HG03575 (cell line): Measurements from ENCODE around the gene RAB3IL1.
"Not testable (repeated sequence)": the region's sequence is repeated elsewhere in the genome, so short reads cannot be mapped to it uniquely, and the experiment has no call there.

Experiments
- ATAC-seq: cut with Tn5 transposase; IDR thresholded peaks from one replicate; pipeline ENCODE4 v1.9.1; 2021; ENCODE audit not compliant: unreplicated experiment, insufficient number of reproducible peaks, low FRiP score; ENCODE audit errors: extremely low read depth

RAB3IL1 gene

GRCh38 chr11:61917334-61918109 is at the start of gene RAB3IL1:
RAB3IL1 (minus strand) TSS chr11:61917566; CDS start chr11:61917367, 199 bp downstream.
- ATAC-seq: no peak

GRCh38 chr11:61966734-61967115 is 49.4 kb upstream of the RAB3IL1 start:
- no peak for ATAC-seq

- ATAC-seq: not testable (repeated sequence)
Observed at GRCh38 chr11:61964666-61965271, 47.4 kb upstream of the RAB3IL1 start.

GRCh38 chr11:61964058-61964665 is 46.8 kb upstream of the RAB3IL1 start:
- no peak for ATAC-seq

- no peak for ATAC-seq
Observed at GRCh38 chr11:61963282-61964057, 46.1 kb upstream of the RAB3IL1 start.

GRCh38 chr11:61963016-61963281 is 45.6 kb upstream of the RAB3IL1 start:
- no peak for ATAC-seq

- no peak for ATAC-seq
Observed at GRCh38 chr11:61962213-61963015, 45.0 kb upstream of the RAB3IL1 start.

- no peak for ATAC-seq
Observed at GRCh38 chr11:61961570-61962212, 44.3 kb upstream of the RAB3IL1 start.

- ATAC-seq: no peak
Observed at GRCh38 chr11:61960532-61960931, 43.2 kb upstream of the RAB3IL1 start.

GRCh38 chr11:61959678-61960077 is 42.3 kb upstream of the RAB3IL1 start:
- no peak for ATAC-seq

GRCh38 chr11:61959114-61959513 is 41.7 kb upstream of the RAB3IL1 start:
- no peak for ATAC-seq

- ATAC-seq: no peak
Observed at GRCh38 chr11:61958590-61958989, 41.2 kb upstream of the RAB3IL1 start.

- ATAC-seq: no peak
Observed at GRCh38 chr11:61957021-61957770, 39.8 kb upstream of the RAB3IL1 start.

GRCh38 chr11:61956191-61957020 is 39.0 kb upstream of the RAB3IL1 start:
- ATAC-seq: no peak

GRCh38 chr11:61955422-61956135 is 38.2 kb upstream of the RAB3IL1 start:
- no peak for ATAC-seq

- no peak for ATAC-seq
Observed at GRCh38 chr11:61954851-61955421, 37.6 kb upstream of the RAB3IL1 start.
